Transverse colon (tissue), 4 donors: ENCODE measurements around the gene GPR42. TPM values are rescaled to one million over a fixed set of nuclear protein-coding genes. Genes with fewer than 3 reads are reported as not detected.

Experiments
- DNase-seq: peaks from one replicate; pipeline ENCODE4 v3.0.0-alpha.2; 2019
- H3K27ac ChIP-seq, 4 donors: fragments of 200-600 bp; sonication (generic); 2 replicates each; pipeline ENCODE4 v1.5.1; 2016 to 2018; ENCODE audit warnings: inconsistent platforms in 4 of 4
- H3K27me3 ChIP-seq: fragments of 200-600 bp; sonication (generic); 2 replicates; pipeline ENCODE4 v1.5.1; 2017; ENCODE audit warnings: inconsistent platforms
- H3K36me3 ChIP-seq, 4 donors: fragments of 200-600 bp; sonication (generic); 2 replicates each; pipeline ENCODE4 v1.5.1; 2017 to 2019; ENCODE audit warnings: inconsistent platforms in 4 of 4
- H3K4me1 ChIP-seq, 4 donors: fragments of 200-600 bp; sonication (generic); 2 replicates each; pipeline ENCODE4 v1.5.1; 2017 to 2020; ENCODE audit warnings: inconsistent platforms in 4 of 4
- H3K4me3 ChIP-seq, 4 donors: fragments of 200-600 bp; sonication (generic); 1 replicate in 1 of 4; 2 replicates in 3 of 4; pipeline versions ENCODE4 v1.5.1 to v1.6.1; 2017 to 2019; ENCODE audit warnings: inconsistent platforms in 4 of 4
- H3K9me3 ChIP-seq, 2 donors: fragments of 200-600 bp; sonication (generic); 2 replicates each; pipeline ENCODE4 v1.5.1; 2017 to 2019; ENCODE audit warnings: inconsistent platforms in 2 of 2
- EP300 ChIP-seq: sonication (generic); formaldehyde crosslinking; IDR thresholded peaks from one replicate; pipeline ENCODE4 v1.6.1; 2017; ENCODE audit warnings: antibody characterized with exemption, low read depth
- POLR2A ChIP-seq: fragments of 450-650 bp; IDR thresholded peaks from one replicate; pipeline ENCODE4 v1.6.1; 2016; ENCODE audit warnings: antibody characterized with exemption, mild to moderate bottlenecking, moderate library complexity
- POLR2AphosphoS5 ChIP-seq, 3 donors: sonication (generic); formaldehyde crosslinking; IDR thresholded peaks; one replicate each; pipeline ENCODE4 v1.6.1; 2016; ENCODE audit warnings: antibody characterized with exemption in 3 of 3
- WGBS, 2 donors: methylation state at CpG; one replicate each; pipeline ENCODE4 v1.1.5; 2018; ENCODE audit warnings: low coverage in 1 of 2; 5-methylcytosine and 5-hydroxymethylcytosine counted together
- in situ Hi-C, 4 donors: fragments of 200-750 bp; cut with MboI; loops; one replicate each; pipeline versions ENCODE4 v1.15.0 to v1.15.1; 2017; ENCODE audit warnings: low sequenced_read_pairs in 3 of 4, low pct_ligation_motif_present in 1 of 4, low pct_unique_long_range_greater_than_20kb in 1 of 4
- intact Hi-C: fragments of 100-400 bp; cut with DNase I; formaldehyde crosslinking; loops from one replicate; pipeline ENCODE4 v1.15.1; 2023; ENCODE audit warnings: low total_unique reads
- total RNA-seq, 4 donors: library from RNA; depleted of rRNA; stranded (reverse); fragments of >200 nt; gene quantifications; one replicate each; pipeline ENCODE4 v1.1.0, GENCODE V29; 2016
- TF ChIP-seq, protein P1 (sequence below), 5 experiments: fragments of 200-600 bp in 3 of 5; fragments of 450-650 bp in 2 of 5; sonication (generic) in 3 of 5; IDR thresholded peaks; 1 replicate in 2 of 5; 2 replicates in 3 of 5; pipeline ENCODE4 v1.5.1; 2016 to 2017; ENCODE audit warnings: antibody characterized with exemption in 5 of 5, inconsistent platforms in 3 of 5, mild to moderate bottlenecking in 2 of 5, moderate library complexity in 1 of 5

Gene GPR42
- total RNA-seq, 4 donors from 2014 or later = not detected

GRCh38 chr19:35397064-35397463 is 26.2 kb downstream of the GPR42 start:
- Histone ChIP-seq H3K4me3 (no peak overlapping the region), H3K9me3 (no peaks in the 10 kb centered on the region), H3K27me3 (no peaks in the 10 kb centered on the region), H3K36me3 (no peaks in the 10 kb centered on the region), H3K27ac (no peak overlapping the region), H3K4me1 (peaks cover 0 to 9% (median 4%) of the 10 kb centered on the region in 4 donors)
- 67 to 86% methylated on average over 3 to 6 of the region's 6 CpGs for WGBS, 2 donors
- intact Hi-C loops (no loop called here), in situ Hi-C loops (no loop called here)
- DNase-seq = no peak
- TF ChIP-seq EP300 (no peak), POLR2A (no peak), POLR2AphosphoS5 (IDR thresholded peaks at IDR 0.05) (no peak)
- TF ChIP-seq, protein P1, sequence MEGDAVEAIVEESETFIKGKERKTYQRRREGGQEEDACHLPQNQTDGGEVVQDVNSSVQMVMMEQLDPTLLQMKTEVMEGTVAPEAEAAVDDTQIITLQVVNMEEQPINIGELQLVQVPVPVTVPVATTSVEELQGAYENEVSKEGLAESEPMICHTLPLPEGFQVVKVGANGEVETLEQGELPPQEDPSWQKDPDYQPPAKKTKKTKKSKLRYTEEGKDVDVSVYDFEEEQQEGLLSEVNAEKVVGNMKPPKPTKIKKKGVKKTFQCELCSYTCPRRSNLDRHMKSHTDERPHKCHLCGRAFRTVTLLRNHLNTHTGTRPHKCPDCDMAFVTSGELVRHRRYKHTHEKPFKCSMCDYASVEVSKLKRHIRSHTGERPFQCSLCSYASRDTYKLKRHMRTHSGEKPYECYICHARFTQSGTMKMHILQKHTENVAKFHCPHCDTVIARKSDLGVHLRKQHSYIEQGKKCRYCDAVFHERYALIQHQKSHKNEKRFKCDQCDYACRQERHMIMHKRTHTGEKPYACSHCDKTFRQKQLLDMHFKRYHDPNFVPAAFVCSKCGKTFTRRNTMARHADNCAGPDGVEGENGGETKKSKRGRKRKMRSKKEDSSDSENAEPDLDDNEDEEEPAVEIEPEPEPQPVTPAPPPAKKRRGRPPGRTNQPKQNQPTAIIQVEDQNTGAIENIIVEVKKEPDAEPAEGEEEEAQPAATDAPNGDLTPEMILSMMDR (IDR thresholded peaks at IDR 0.05) = no peak

DNA sequence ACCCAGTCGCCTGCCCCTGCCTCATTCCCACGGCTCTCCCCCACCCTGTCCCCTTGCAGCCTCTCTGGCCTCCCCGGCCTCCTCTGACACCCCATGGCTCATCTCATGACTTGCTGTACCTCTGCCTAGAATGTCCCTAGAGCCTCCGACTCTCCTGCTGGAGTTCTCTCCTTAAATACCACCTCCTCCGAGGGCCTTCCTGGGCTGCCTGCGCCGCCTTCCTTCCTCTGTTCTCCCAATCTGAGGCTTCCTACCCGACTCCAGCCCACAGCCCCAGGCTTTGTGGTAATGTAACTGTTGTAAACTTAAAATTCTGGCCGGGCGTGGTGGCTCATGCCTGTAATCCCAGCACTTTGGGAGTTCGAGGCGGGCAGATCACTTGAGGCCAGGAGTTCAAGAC is 27.7 kb downstream of the GPR42 start:
- 77 to 91% methylated on average over 6 to 12 of the region's 12 CpGs for WGBS, 2 donors
- Histone ChIP-seq H3K27ac (no peak overlapping the region), H3K4me1 (peaks cover 0 to 9% (median 4%) of the 10 kb centered on the region in 4 donors), H3K9me3 (no peaks in the 10 kb centered on the region), H3K27me3 (no peaks in the 10 kb centered on the region), H3K4me3 (no peak overlapping the region), H3K36me3 (no peaks in the 10 kb centered on the region)
- intact Hi-C loops (no loop called here), in situ Hi-C loops (no loop called here)
- TF ChIP-seq POLR2A = no peak
- TF ChIP-seq POLR2AphosphoS5 (IDR thresholded peaks at IDR 0.05) = no peak
- TF ChIP-seq, protein P1 (IDR thresholded peaks at IDR 0.05) = no peak
- TF ChIP-seq EP300 = no peak
- DNase-seq = no peak

DNA sequence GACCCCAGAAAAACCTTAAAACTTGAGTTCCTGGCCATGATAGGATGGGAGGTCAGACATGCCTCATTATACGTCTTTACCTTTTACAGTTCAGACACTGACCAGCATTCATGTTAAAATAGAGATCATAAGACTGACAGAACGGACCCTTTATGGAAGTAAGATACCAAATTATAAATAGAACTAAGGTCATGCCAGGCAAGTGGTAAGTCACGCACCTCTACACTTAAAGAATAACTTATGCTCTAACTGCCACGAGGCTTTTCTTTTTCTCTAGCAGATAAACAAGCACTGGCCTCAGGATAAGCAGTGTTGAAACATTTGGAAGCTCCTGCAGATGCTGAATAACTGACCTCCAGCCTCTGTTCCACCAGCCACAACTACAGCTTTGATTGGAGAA is 28.4 kb downstream of the GPR42 start:
- Histone ChIP-seq H3K27ac (no peak overlapping the region), H3K4me3 (no peak overlapping the region), H3K9me3 (no peaks in the 10 kb centered on the region), H3K27me3 (no peaks in the 10 kb centered on the region), H3K36me3 (no peaks in the 10 kb centered on the region), H3K4me1 (peaks cover 0 to 9% (median 4%) of the 10 kb centered on the region in 4 donors)
- 0 to 67% methylated on average over 1 to 4 of the region's 4 CpGs for WGBS, 2 donors
- intact Hi-C loops = no loop called here
- in situ Hi-C loops = no loop called here
- TF ChIP-seq, protein P1 (IDR thresholded peaks at IDR 0.05) = no peak
- TF ChIP-seq EP300 (no peak), POLR2A (no peak), POLR2AphosphoS5 (IDR thresholded peaks at IDR 0.05) (no peak)
- no peak for DNase-seq

- Histone ChIP-seq H3K27ac (no peak overlapping the region), H3K4me1 (peaks cover 0 to 9% (median 4%) of the 10 kb centered on the region in 4 donors), H3K27me3 (no peaks in the 10 kb centered on the region), H3K4me3 (no peak overlapping the region), H3K9me3 (no peaks in the 10 kb centered on the region), H3K36me3 (no peaks in the 10 kb centered on the region)
- no peak for DNase-seq
- no peak for TF ChIP-seq EP300
- TF ChIP-seq, protein P1 (IDR thresholded peaks at IDR 0.05) = no peak
- TF ChIP-seq POLR2AphosphoS5 (IDR thresholded peaks at IDR 0.05) = no peak
- TF ChIP-seq POLR2A = no peak
- in situ Hi-C loops = no loop called here
- 85% methylated on average over 9 to 10 of the region's 10 CpGs for WGBS, 2 donors
- intact Hi-C loops = no loop called here
Observed at GRCh38 chr19:35399948-35400772, 29.3 kb downstream of the GPR42 start.
